ENCODE results near the gene ZBTB18.

Gene ZBTB18

DNA sequence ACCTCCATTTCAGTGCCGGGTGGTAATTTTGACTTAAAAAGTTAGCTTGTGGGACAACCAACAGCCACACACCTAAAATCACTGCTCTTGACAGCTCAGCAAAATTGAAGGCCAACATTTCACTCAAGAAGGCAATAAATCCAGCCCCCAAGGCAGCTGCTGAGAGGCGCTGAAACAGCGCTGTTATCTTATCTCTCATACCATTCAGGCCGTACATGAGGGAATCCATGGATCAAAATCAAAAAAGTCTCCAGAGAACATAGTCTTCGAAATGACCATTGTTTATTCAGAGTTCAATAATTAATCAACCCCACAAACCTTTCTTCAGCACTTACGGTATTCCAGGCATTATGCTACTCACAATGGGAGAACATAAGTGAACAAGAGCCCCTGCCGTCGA, 38.5 kb downstream of the ZBTB18 start:
- no peak for DNase-seq (ENCODE audit: low read depth)

DNA sequence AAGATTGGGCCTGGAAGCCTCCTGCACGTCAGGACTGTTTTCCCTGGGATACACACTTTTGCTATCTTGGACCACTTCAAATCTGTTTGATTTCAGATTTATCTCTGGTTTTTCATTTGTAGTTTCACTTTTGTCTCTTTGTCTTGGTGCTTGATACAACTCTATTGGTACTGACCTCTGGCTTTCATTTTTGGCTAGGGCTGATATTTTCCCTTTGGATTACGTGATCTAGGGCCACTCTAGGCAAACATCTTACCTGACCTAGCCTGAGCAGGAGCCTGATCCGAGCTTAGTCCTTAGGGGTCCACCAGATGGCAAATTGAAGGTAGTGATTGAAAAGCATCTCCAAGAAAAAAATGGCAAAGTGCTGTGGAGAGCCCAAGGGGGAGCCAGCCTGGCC, 39.6 kb downstream of the ZBTB18 start:
- no peak for DNase-seq (ENCODE audit: low read depth)

DNA sequence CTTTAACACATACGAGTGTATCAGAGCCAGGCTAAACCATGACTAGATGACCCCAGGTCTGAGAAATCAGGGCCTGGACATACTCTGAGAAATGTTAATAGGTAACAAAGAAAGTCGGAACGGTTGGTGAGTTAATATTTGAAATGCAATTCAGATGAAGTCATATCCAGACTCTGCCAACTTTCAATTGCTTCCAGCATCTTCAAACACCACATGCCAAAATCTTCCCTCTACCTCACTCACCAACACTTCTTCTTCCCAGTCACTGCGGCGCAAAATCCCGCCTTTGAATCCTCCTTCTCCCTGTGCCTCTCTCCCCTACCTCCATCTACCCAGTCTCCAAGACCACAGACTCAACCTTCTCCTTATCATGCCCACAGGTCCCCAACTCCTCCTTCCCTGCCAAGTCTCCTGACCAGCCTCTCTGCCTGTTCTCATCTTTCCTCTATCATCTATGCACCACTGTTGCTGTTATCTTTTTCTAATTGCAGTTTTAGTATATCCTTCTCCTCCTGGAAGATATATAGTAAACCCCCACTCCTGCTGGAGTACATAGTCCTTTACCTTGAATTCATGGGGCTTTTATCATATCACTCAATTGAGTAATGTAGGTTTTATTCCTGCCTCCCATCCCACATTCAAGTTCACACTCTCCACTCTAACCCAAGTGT, 41.3 kb downstream of the ZBTB18 start:
- no peak for DNase-seq (ENCODE audit: low read depth)

GRCh38 chr1:244092964-244093638, 42.0 kb downstream of the ZBTB18 start:
- DNase-seq (ENCODE audit: low read depth) = no peak

- DNase-seq (ENCODE audit: low read depth) = no peak
Measured at GRCh38 chr1:244094880-244095528, 43.9 kb downstream of the ZBTB18 start.

DNA sequence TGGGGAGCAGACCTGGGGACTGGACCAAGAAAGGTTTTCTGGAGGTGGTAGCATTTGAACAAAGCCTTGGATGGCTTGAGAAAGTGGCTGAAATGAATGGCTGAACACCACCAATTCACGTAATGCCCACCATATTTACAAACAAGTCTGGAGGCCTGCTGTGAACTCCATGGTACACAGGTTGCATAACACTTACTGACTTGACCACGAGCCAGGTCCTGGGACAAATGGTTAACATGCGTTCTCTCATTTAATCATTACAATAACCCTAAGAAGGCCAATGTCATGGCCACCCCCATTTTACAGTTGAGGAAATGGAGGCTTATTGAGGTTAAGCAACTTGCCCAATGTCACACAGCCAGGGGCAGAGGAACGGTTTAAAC, 44.4 kb downstream of the ZBTB18 start:
- DNase-seq (ENCODE audit: low read depth) = no peak

DNA sequence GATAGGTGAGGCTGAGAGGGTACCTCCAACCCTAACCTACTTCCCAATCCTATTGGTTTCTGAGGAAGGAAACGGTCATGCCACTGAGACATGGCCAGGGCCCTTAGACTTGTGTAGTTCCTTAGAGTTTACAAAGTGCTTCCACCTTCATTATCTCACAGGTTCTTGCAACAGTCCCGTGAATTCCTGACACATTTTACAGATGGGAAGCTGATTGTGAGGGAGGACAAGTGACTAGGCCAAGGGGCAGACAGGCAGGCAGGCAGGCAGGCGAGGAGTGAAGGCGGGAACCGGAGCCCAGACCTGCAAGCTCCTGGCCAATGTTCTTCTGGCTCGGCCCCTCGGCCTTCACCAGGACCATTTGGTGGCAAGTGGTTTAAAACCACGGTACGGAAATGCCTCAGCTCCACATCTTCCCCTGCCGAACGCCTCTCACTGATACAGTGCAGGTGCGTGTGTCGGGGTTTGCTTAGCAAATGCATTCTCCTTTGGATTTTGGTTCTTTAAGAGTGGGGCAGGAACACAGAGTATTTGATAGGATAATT, 45.1 kb downstream of the ZBTB18 start:
- no peak for DNase-seq (ENCODE audit: low read depth)

DNA sequence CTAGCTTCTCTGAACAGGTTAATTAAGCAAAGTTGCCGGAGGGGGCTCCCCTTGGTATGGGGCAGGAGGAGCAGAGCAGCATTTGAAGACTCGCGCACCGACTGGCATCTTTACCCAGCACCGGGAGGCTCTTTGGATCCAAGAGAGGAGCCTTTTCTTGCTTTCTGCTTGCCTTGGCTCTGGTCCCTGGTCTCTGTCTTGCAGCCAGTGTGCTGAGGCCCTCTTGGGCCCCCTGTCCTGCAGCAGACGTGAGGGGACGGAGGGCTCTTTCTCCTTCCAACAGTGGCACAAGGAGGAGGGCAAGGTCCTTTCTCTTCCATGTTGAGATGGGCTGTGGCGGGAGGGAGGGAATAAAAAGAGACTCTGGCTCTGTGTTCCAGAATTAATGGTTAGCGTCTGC, 45.6 kb downstream of the ZBTB18 start:
- no peak for DNase-seq (ENCODE audit: low read depth)

- DNase-seq (ENCODE audit: low read depth) = no peak
Measured at GRCh38 chr1:244097523-244098405, 46.7 kb downstream of the ZBTB18 start.

DNA sequence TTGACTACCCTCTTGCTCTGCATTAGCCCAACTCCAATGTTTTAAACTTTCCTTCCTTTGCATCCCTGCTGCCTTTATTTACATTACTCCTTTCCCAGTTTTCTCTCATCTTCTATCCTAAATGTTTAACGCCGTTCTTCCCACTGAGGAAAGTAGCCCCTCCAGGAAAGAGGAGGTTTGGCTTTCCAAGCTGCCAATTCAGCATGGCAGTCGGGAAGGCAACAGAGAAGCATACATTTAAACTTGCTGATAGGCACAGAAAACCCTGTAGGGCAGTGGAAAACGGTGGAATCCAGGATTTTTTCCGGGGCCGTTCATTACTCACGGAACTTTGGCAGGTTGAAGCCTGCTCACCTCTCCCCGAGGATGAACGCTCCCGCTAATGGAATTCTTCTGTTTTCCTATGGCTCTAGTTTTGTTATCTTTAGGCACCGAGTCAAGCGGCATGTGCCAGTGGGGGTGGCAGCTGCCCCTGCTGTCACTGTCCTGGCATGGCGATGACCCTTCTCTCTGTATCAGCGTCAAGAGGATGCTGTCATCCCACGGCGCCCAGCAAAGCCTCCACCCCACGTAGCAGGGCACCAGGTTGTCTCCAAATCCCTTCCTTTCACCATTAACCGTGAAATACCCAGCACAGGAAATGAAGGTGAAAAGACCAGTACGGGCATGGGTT, 48.3 kb downstream of the ZBTB18 start:
- no peak for DNase-seq (ENCODE audit: low read depth)

- no peak for DNase-seq (ENCODE audit: low read depth)
Measured at GRCh38 chr1:244100276-244100675, 49.2 kb downstream of the ZBTB18 start.

GRCh38 chr1:244100704-244101453, 49.8 kb downstream of the ZBTB18 start:
- no peak for DNase-seq (ENCODE audit: low read depth)

GRCh38 chr1:244102046-244102445, 51.0 kb downstream of the ZBTB18 start:
- no peak for DNase-seq (ENCODE audit: low read depth)

GRCh38 chr1:244102468-244102867, 51.4 kb downstream of the ZBTB18 start:
- no peak for DNase-seq (ENCODE audit: low read depth)

- no peak for DNase-seq (ENCODE audit: low read depth)
Measured at GRCh38 chr1:244104309-244105060, 53.4 kb downstream of the ZBTB18 start.

GRCh38 chr1:244106176-244106575, 55.1 kb downstream of the ZBTB18 start:
- DNase-seq (ENCODE audit: low read depth) = no peak

All from stimulated activated CD8-positive, alpha-beta memory T cell treated with anti-CD3 and anti-CD28 coated beads, Interleukin-15, amount 100 ng/mL, for 1 hour (primary cell).